A673 (cell line): ENCODE measurements around the gene HARS2. TPM values are rescaled to one million over a fixed set of nuclear protein-coding genes. Genes with fewer than 3 reads are reported as not detected.
"Not testable (repeated sequence)": the region's sequence is repeated elsewhere in the genome, so short reads cannot be mapped to it uniquely, and the experiment has no call there.

Experiments
- BruUV-seq: library from RNA; stranded (reverse); fragments of 400-500 nt; replicated peaks from 2 replicates; lab custom pipeline; 2021; lab: Mats Ljungman, UMichigan
- CTCF ChIA-PET: fragments of 300-600 bp; sonication (Branson Sonifier 250); formaldehyde crosslinking; loops from one replicate; lab custom pipeline; 2022; ENCODE audit warnings: antibody characterized with exemption; lab: Charles Lee
- POLR2A ChIA-PET: fragments of 300-600 bp; sonication (Branson Sonifier 250); formaldehyde crosslinking; loops from one replicate; lab custom pipeline; 2022; ENCODE audit warnings: antibody characterized with exemption; ENCODE audit not compliant: low non-redundant PET; lab: Charles Lee
- DNase-seq: peaks from one replicate; pipeline ENCODE4 v3.0.0-alpha.2; 2015; ENCODE audit warnings: low spot score
- H3K27ac ChIP-seq: fragments of 200-600 bp; sonication (generic); 2 replicates; pipeline ENCODE4 v1.5.1; 2016; ENCODE audit warnings: mixed run types, low read depth, mild to moderate bottlenecking, mixed read lengths, antibody characterized with exemption, low read length; ENCODE audit not compliant: poor library complexity, severe bottlenecking
- H3K27me3 ChIP-seq: fragments of 200-600 bp; sonication (generic); replicated peaks from 2 replicates; pipeline ENCODE4 v1.6.1; 2017; ENCODE audit warnings: mixed run types, low read depth, mild to moderate bottlenecking, mixed read lengths, antibody characterized with exemption, low read length; ENCODE audit not compliant: insufficient read depth, poor library complexity
- H3K36me3 ChIP-seq: fragments of 200-600 bp; sonication (generic); 2 replicates; pipeline ENCODE4 v1.6.1; 2016; ENCODE audit warnings: mixed run types, mild to moderate bottlenecking, mixed read lengths, antibody characterized with exemption, low read length; ENCODE audit not compliant: insufficient read depth, poor library complexity, severe bottlenecking
- H3K4me1 ChIP-seq: fragments of 200-600 bp; sonication (generic); 2 replicates; pipeline ENCODE4 v1.6.1; 2017; ENCODE audit warnings: mixed run types, mild to moderate bottlenecking, mixed read lengths, antibody characterized with exemption, low read length; ENCODE audit not compliant: insufficient read depth, poor library complexity, severe bottlenecking
- H3K4me3 ChIP-seq: fragments of 200-600 bp; sonication (generic); 2 replicates; pipeline ENCODE4 v1.5.1; 2016; ENCODE audit warnings: low read depth, mixed run types, mild to moderate bottlenecking, mixed read lengths, low read length; ENCODE audit not compliant: poor library complexity, severe bottlenecking
- H3K9me3 ChIP-seq: fragments of 200-600 bp; sonication (generic); 2 replicates; pipeline ENCODE4 v1.6.1; 2016; ENCODE audit warnings: mixed run types, low read depth, mild to moderate bottlenecking, mixed read lengths, antibody characterized with exemption, low read length; ENCODE audit not compliant: poor library complexity, severe bottlenecking
- CTCF ChIP-seq: fragments of 300-800, 200-600 bp; sonication (generic); conservative IDR thresholded peaks from 2 replicates; pipeline ENCODE4 v1.5.1; 2017; ENCODE audit warnings: low read depth, mild to moderate bottlenecking, antibody characterized with exemption, low read length, moderate library complexity, mixed read lengths
- EZH2 ChIP-seq: fragments of 200-600 bp; sonication (generic); IDR thresholded peaks from 2 replicates; pipeline ENCODE4 v1.6.1; 2017; ENCODE audit warnings: borderline replicate concordance, low read depth, mild to moderate bottlenecking, mixed read lengths, antibody characterized with exemption, low read length; ENCODE audit not compliant: poor library complexity, severe bottlenecking
- intact Hi-C: fragments of 100-400 bp; cut with micrococcal nuclease; formaldehyde crosslinking; loops from one replicate; pipeline ENCODE4 v1.10.0; 2022; ENCODE audit not compliant: unreplicated experiment
- total RNA-seq: library from RNA; stranded (reverse); gene quantifications from 2 replicates; pipeline ENCODE4 v1.2.3, GENCODE V29; 2021

The HARS2 gene
- total RNA-seq, 1 experiment from 2014 or later, result 33.0 TPM

GRCh38 chr5:140696891-140697492 lies 5.7 kb downstream of the HARS2 start:
- H3K9me3 ChIP-seq, result no peaks in the 10 kb centered on the region
- H3K27me3 ChIP-seq, result no peaks in the 10 kb centered on the region
- H3K36me3 ChIP-seq, result peaks cover 62% of the 10 kb centered on the region
- no peak overlapping the region for H3K27ac ChIP-seq
- peaks cover 18% of the 10 kb centered on the region for H3K4me1 ChIP-seq
- TF ChIP-seq EZH2, result no peak
- TF ChIP-seq CTCF, result no peak
- no peak overlapping the region for H3K4me3 ChIP-seq
- intact Hi-C loops, result no loop called here
- no TSS peak for BruUV-seq
- POLR2A ChIA-PET, result no interaction called here
- CTCF ChIA-PET, result no interaction called here
- DNase-seq, result no peak

GRCh38 chr5:140700177-140701144 lies 9.2 kb downstream of the HARS2 start, which contains the start of gene ZMAT2:
Gene ZMAT2, plus strand, starts transcription at chr5:140700447. Its CDS starts 14 bp downstream, at chr5:140700461.
- BruUV-seq, result TSS peak; percentile 52
- H3K27ac ChIP-seq, result peak within 1 kb of the TSS; percentile 69
- intact Hi-C loops, result no loop called here
- H3K9me3 ChIP-seq, result no peaks in the 10 kb centered on the region
- DNase-seq, result peak; percentile 99
- ChIA-PET CTCF (no interaction called here), POLR2A (interaction anchor here (0.8 to 1.0 kb wide), 2 partner anchors 10 to 53 kb away, joined by 3 to 5 read pairs; partner anchors contain the start of genes HARS1, HARS2 and IK)
- peak within 1 kb of the TSS; percentile 83 for H3K4me3 ChIP-seq
- no peaks in the 10 kb centered on the region for H3K27me3 ChIP-seq
- TF ChIP-seq CTCF (no peak), EZH2 (no peak)
- peaks cover 77% of the 10 kb centered on the region for H3K36me3 ChIP-seq
- H3K4me1 ChIP-seq, result peaks cover 10% of the 10 kb centered on the region

GRCh38 chr5:140707812-140708211 lies 16.6 kb downstream of the HARS2 start:
- intact Hi-C loops, result no loop called here

GRCh38 chr5:140708787-140709186 lies 17.5 kb downstream of the HARS2 start:
- H3K36me3 ChIP-seq, result peaks cover 22% of the 10 kb centered on the region
- DNase-seq, CTCF ChIA-PET, H3K27ac ChIP-seq, H3K9me3 ChIP-seq, H3K4me3 ChIP-seq, BruUV-seq, H3K27me3 ChIP-seq, H3K4me1 ChIP-seq, intact Hi-C loops: not testable (repeated sequence)
- POLR2A ChIA-PET, result interaction anchor here (0.7 kb wide), 1 partner anchor 45 kb away, joined by 3 read pairs; no protein-coding TSS in a partner anchor

More at GRCh38 chr5:140707812-140708211, 16.6 kb downstream of the HARS2 start:
- Histone ChIP-seq H3K4me3 (no peak overlapping the region), H3K4me1 (no peaks in the 10 kb centered on the region), H3K9me3 (no peaks in the 10 kb centered on the region), H3K27me3 (no peaks in the 10 kb centered on the region), H3K36me3 (peaks cover 32% of the 10 kb centered on the region), H3K27ac (no peak overlapping the region)
- TF ChIP-seq CTCF, result no peak
- no peak for TF ChIP-seq EZH2
- no peak for DNase-seq
- CTCF ChIA-PET, result no interaction called here
- no TSS peak for BruUV-seq
- POLR2A ChIA-PET, result no interaction called here
